DND-41 (cell line): ENCODE measurements around the gene POMT2.

Experiments used
- EZH2 ChIP-seq: IDR thresholded peaks from 3 replicates; pipeline ENCODE4 v1.6.1; 2012; ENCODE audit warnings: borderline replicate concordance, low read depth, mild to moderate bottlenecking, moderate library complexity, low read length, inconsistent platforms; ENCODE audit not compliant: severe bottlenecking
- TF ChIP-seq, protein P1 (sequence below): IDR thresholded peaks from 2 replicates; pipeline ENCODE4 v1.5.1; 2012; ENCODE audit warnings: borderline replicate concordance, low read length, moderate library complexity, mild to moderate bottlenecking; ENCODE audit not compliant: poor library complexity, severe bottlenecking; ENCODE audit errors: extremely low read depth

DNA sequence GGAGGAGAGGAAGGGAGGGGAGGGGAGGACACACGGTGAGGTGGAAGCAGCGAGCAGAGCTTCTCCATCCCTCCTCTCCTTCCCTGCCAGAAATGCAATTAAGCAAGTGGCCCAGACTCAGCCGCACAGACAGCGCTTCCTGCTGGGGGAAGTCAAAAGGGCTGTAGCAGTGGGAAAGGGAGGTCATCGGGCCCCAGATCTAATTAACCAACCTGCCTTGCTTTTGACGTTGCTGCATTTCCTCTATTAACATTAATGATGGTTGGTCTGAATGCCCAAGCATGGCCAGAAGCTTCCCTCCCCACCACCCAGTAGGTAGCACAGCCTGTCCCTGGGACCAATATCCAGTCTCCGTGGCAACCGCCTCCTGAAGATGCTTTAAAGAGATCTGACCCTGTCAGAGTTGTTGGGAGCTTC is 45.1 kb downstream of the POMT2 start:
- TF ChIP-seq, protein P1, sequence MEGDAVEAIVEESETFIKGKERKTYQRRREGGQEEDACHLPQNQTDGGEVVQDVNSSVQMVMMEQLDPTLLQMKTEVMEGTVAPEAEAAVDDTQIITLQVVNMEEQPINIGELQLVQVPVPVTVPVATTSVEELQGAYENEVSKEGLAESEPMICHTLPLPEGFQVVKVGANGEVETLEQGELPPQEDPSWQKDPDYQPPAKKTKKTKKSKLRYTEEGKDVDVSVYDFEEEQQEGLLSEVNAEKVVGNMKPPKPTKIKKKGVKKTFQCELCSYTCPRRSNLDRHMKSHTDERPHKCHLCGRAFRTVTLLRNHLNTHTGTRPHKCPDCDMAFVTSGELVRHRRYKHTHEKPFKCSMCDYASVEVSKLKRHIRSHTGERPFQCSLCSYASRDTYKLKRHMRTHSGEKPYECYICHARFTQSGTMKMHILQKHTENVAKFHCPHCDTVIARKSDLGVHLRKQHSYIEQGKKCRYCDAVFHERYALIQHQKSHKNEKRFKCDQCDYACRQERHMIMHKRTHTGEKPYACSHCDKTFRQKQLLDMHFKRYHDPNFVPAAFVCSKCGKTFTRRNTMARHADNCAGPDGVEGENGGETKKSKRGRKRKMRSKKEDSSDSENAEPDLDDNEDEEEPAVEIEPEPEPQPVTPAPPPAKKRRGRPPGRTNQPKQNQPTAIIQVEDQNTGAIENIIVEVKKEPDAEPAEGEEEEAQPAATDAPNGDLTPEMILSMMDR, result no peak
- TF ChIP-seq EZH2, result no peak
